H9 (cell line): Measurements from ENCODE around the gene TBC1D9. TPM values are rescaled to one million over a fixed set of nuclear protein-coding genes. Genes with fewer than 3 reads are reported as not detected.

Source experiments
- DNase-seq: peaks from one replicate; pipeline ENCODE4 v3.0.0-alpha.2; 2017
- H2AFZ ChIP-seq: one replicate; pipeline ENCODE4 v1.6.1; 2013; ENCODE audit warnings: mild to moderate bottlenecking, low read length, control low read depth, moderate library complexity
- H2AK5ac ChIP-seq: 2 replicates; pipeline ENCODE4 v1.6.1; 2013; ENCODE audit warnings: low read length, control low read depth, mixed read lengths; ENCODE audit not compliant: insufficient read length
- H2BK120ac ChIP-seq: one replicate; pipeline ENCODE4 v1.6.1; 2013; ENCODE audit warnings: low read depth, mild to moderate bottlenecking, low read length, control low read depth, inconsistent platforms; ENCODE audit not compliant: poor library complexity, severe bottlenecking
- H2BK12ac ChIP-seq: 2 replicates; pipeline ENCODE4 v1.6.1; 2013; ENCODE audit warnings: low read length, control low read depth, mixed read lengths, low read depth; ENCODE audit not compliant: insufficient read length
- H2BK15ac ChIP-seq: 2 replicates; pipeline ENCODE4 v1.6.1; 2013; ENCODE audit warnings: low read depth, low read length, control low read depth
- H2BK20ac ChIP-seq: one replicate; pipeline ENCODE4 v1.6.1; 2013; ENCODE audit warnings: low read depth, mild to moderate bottlenecking, low read length, control low read depth, inconsistent platforms; ENCODE audit not compliant: poor library complexity, severe bottlenecking
- H2BK5ac ChIP-seq: 2 replicates; pipeline ENCODE4 v1.6.1; 2013; ENCODE audit warnings: low read length, control low read depth, mixed read lengths; ENCODE audit not compliant: insufficient read length
- H3K14ac ChIP-seq: 2 replicates; pipeline ENCODE4 v1.6.1; 2013; ENCODE audit warnings: low read length, control low read depth; ENCODE audit not compliant: insufficient read depth
- H3K18ac ChIP-seq: 2 replicates; pipeline ENCODE4 v1.6.1; 2013; ENCODE audit warnings: low read depth, mild to moderate bottlenecking, mixed read lengths, low read length, control low read depth; ENCODE audit not compliant: insufficient read length
- H3K23ac ChIP-seq: 2 replicates; pipeline ENCODE4 v1.6.1; 2013; ENCODE audit warnings: low read length, control low read depth, mixed read lengths, low read depth; ENCODE audit not compliant: insufficient read length
- H3K23me2 ChIP-seq: 2 replicates; pipeline ENCODE4 v1.6.1; 2013; ENCODE audit warnings: low read depth, mild to moderate bottlenecking, mixed read lengths, low read length, control low read depth; ENCODE audit not compliant: insufficient read length, poor library complexity, severe bottlenecking
- H3K27ac ChIP-seq: 2 replicates; pipeline ENCODE4 v1.5.1; 2013; ENCODE audit warnings: low read length, control low read depth, mixed read lengths, low read depth; ENCODE audit not compliant: insufficient read length
- H3K27me3 ChIP-seq: 2 replicates; pipeline ENCODE4 v1.6.1; 2013; ENCODE audit warnings: low read length, control low read depth, inconsistent platforms; ENCODE audit not compliant: insufficient read depth
- H3K4ac ChIP-seq: 2 replicates; pipeline ENCODE4 v1.6.1; 2013; ENCODE audit warnings: low read depth, mild to moderate bottlenecking, control low read depth, inconsistent platforms, low read length, moderate library complexity
- H3K4me1 ChIP-seq: 2 replicates; pipeline ENCODE4 v1.6.1; 2013; ENCODE audit warnings: low read length, control low read depth, inconsistent platforms; ENCODE audit not compliant: insufficient read depth
- H3K4me2 ChIP-seq: 2 replicates; pipeline ENCODE4 v1.6.1; 2013; ENCODE audit warnings: low read length, control low read depth, mixed read lengths; ENCODE audit not compliant: insufficient read length, insufficient read depth
- H3K56ac ChIP-seq: 2 replicates; pipeline ENCODE4 v1.6.1; 2013; ENCODE audit warnings: low read depth, mild to moderate bottlenecking, mixed read lengths, low read length, control low read depth; ENCODE audit not compliant: insufficient read length
- H3K79me1 ChIP-seq: 2 replicates; pipeline ENCODE4 v1.6.1; 2013; ENCODE audit warnings: low read depth, mild to moderate bottlenecking, moderate library complexity, low read length, control low read depth, inconsistent platforms; ENCODE audit not compliant: insufficient read depth, poor library complexity, severe bottlenecking
- H3K79me2 ChIP-seq: 2 replicates; pipeline ENCODE4 v1.6.1; 2013; ENCODE audit warnings: low read length, control low read depth, inconsistent platforms; ENCODE audit not compliant: insufficient read depth
- H3K9ac ChIP-seq: 2 replicates; pipeline ENCODE4 v1.6.1; 2013; ENCODE audit warnings: low read length, control low read depth, mixed read lengths; ENCODE audit not compliant: insufficient read length; ENCODE audit errors: extremely low read depth
- H3K9me3 ChIP-seq: one replicate; pipeline ENCODE4 v1.6.1; 2013; ENCODE audit warnings: low read depth, low read length, inconsistent platforms; ENCODE audit not compliant: control insufficient read depth
- H3T11ph ChIP-seq: one replicate; pipeline ENCODE4 v1.6.1; 2013; ENCODE audit warnings: mild to moderate bottlenecking, low read length, control low read depth, inconsistent platforms
- H4K20me1 ChIP-seq: one replicate; pipeline ENCODE4 v1.6.1; 2013; ENCODE audit not compliant: control insufficient read depth, insufficient read length, insufficient read depth
- H4K5ac ChIP-seq: 2 replicates; pipeline ENCODE4 v1.6.1; 2013; ENCODE audit warnings: low read depth, mild to moderate bottlenecking, mixed read lengths, low read length, control low read depth; ENCODE audit not compliant: insufficient read length
- H4K8ac ChIP-seq: replicated peaks from 2 replicates; pipeline ENCODE4 v1.6.1; 2013; ENCODE audit warnings: low read length, control low read depth, mixed read lengths, low read depth; ENCODE audit not compliant: insufficient read length
- H4K91ac ChIP-seq: 2 replicates; pipeline ENCODE4 v1.6.1; 2013; ENCODE audit warnings: low read depth, mild to moderate bottlenecking, moderate library complexity, mixed read lengths, low read length, control low read depth; ENCODE audit not compliant: insufficient read length
- H3K27ac Mint-ChIP-seq, 3 experiments: 2 replicates in 2 of 3; 3 replicates in 1 of 3; pipeline ENCODE4 v1.8.0; 2020 to 2021; ENCODE audit warnings: mixed read lengths in 3 of 3, mild to moderate bottlenecking in 1 of 3, moderate library complexity in 1 of 3
- H3K27me3 Mint-ChIP-seq: 2 replicates; pipeline ENCODE4 v1.8.0; 2021; ENCODE audit warnings: low read depth, mild to moderate bottlenecking, moderate library complexity, mixed read lengths
- H3K36me3 Mint-ChIP-seq, 3 experiments: 2 replicates in 2 of 3; 3 replicates in 1 of 3; pipeline ENCODE4 v1.8.0; 2020 to 2021; ENCODE audit warnings: low read depth in 3 of 3, mixed read lengths in 3 of 3; ENCODE audit not compliant: insufficient read depth in 1 of 3
- H3K4me1 Mint-ChIP-seq, 2 experiments: 2 replicates each; pipeline ENCODE4 v1.8.0; 2020; ENCODE audit warnings: mixed read lengths in 2 of 2
- H3K4me3 Mint-ChIP-seq, 2 experiments: 2 replicates in 1 of 2; 3 replicates in 1 of 2; pipeline ENCODE4 v1.8.0; 2020 to 2021; ENCODE audit warnings: mild to moderate bottlenecking in 2 of 2, mixed read lengths in 2 of 2, moderate library complexity in 1 of 2
- H3K9me3 Mint-ChIP-seq, 2 experiments: 2 replicates in 1 of 2; 3 replicates in 1 of 2; pipeline ENCODE4 v1.8.0; 2020; ENCODE audit warnings: mild to moderate bottlenecking in 2 of 2, mixed read lengths in 2 of 2, moderate library complexity in 1 of 2
- WGBS: extraction: QIAGEN DNeasy Blood & Tissue Kit; methylation state at CpG from one replicate; pipeline ENCODE4 v1.1.7; 2013; ENCODE audit warnings: missing lambda C conversion rate, low lambda C conversion rate, mixed read lengths; ENCODE audit not compliant: insufficient read length; ENCODE audit errors: extremely low coverage; 5-methylcytosine and 5-hydroxymethylcytosine counted together
- total RNA-seq: library from RNA; stranded (reverse); gene quantifications from 2 replicates; pipeline ENCODE4 v1.2.1, GENCODE V29; 2021
- TF ChIP-seq, protein P1 (sequence below): fragments of 200-600 bp; sonication (generic); conservative IDR thresholded peaks from 3 replicates; pipeline ENCODE4 v1.8.0; 2021; ENCODE audit warnings: antibody characterized with exemption, mild to moderate bottlenecking

Gene TBC1D9
- total RNA-seq, 1 experiment from 2014 or later: 0.63 TPM

DNA sequence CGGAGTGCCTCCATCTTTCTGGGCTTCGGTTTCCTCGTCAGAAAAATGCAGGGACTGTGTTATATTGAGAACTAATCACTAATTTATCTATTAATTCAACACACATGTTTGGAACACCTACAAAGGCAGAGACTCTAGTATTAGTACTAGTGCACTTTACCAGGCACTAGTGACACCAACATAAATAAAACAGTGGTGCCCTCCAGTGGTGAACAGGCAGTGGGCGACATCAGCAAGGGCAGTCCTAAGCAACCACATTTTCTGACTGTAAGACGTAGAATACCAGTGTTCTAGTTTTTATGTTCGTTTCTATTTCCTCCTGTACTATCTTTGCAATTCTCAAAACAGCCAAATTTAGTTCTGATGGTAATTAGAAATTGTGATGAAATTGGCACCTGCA is 118.3 kb downstream of the TBC1D9 start:
- WGBS: no CpG with 5 or more reads among the region's 6 CpGs
- Histone ChIP-seq H3K4me1 (no peaks in the 10 kb centered on the region), H3K18ac (no peak overlapping the region), H3K79me2 (no peaks in the 10 kb centered on the region), H3K23ac (no peak overlapping the region), H3K9me3 (no peaks in the 10 kb centered on the region), H4K5ac (no peak overlapping the region), H3T11ph (no peak overlapping the region), H2AFZ (no peak overlapping the region), H4K20me1 (no peaks in the 10 kb centered on the region), H3K79me1 (no peaks in the 10 kb centered on the region), H2BK120ac (no peak overlapping the region), H4K91ac (no peak overlapping the region), H3K23me2 (no peaks in the 10 kb centered on the region), H3K56ac (no peak overlapping the region), H3K4ac (no peak overlapping the region), H4K8ac (no peak overlapping the region), H3K9ac (no peak overlapping the region), H2AK5ac (no peak overlapping the region), H2BK20ac (no peak overlapping the region), H2BK15ac (no peak overlapping the region), H3K14ac (no peak overlapping the region), H3K27me3 (no peaks in the 10 kb centered on the region), H2BK5ac (no peak overlapping the region), H3K4me2 (no peak overlapping the region), H2BK12ac (no peak overlapping the region), H3K27ac (no peak overlapping the region)
- Mint-ChIP-seq H3K4me1 (peaks cover 28 to 34% of the 10 kb centered on the region in 2 experiments), H3K36me3 (no peaks in the 10 kb centered on the region; a peak in 1 of 7 replicates), H3K27ac (no peak overlapping the region), H3K9me3 (no peaks in the 10 kb centered on the region), H3K27me3 (no peaks in the 10 kb centered on the region; the same call in 1 of the 2 replicates), H3K4me3 (no peak overlapping the region)
- TF ChIP-seq, protein P1, sequence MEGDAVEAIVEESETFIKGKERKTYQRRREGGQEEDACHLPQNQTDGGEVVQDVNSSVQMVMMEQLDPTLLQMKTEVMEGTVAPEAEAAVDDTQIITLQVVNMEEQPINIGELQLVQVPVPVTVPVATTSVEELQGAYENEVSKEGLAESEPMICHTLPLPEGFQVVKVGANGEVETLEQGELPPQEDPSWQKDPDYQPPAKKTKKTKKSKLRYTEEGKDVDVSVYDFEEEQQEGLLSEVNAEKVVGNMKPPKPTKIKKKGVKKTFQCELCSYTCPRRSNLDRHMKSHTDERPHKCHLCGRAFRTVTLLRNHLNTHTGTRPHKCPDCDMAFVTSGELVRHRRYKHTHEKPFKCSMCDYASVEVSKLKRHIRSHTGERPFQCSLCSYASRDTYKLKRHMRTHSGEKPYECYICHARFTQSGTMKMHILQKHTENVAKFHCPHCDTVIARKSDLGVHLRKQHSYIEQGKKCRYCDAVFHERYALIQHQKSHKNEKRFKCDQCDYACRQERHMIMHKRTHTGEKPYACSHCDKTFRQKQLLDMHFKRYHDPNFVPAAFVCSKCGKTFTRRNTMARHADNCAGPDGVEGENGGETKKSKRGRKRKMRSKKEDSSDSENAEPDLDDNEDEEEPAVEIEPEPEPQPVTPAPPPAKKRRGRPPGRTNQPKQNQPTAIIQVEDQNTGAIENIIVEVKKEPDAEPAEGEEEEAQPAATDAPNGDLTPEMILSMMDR: peak; percentile 88
- peak; percentile 41 for DNase-seq
